Osteoblast (primary cell): ENCODE results near the gene GP1BA. TPM values are rescaled to one million over a fixed set of nuclear protein-coding genes. Genes with fewer than 3 reads are reported as not detected.
"Not testable (repeated sequence)": the region's sequence is repeated elsewhere in the genome, so short reads cannot be mapped to it uniquely, and the experiment has no call there.

ENCODE experiments used
- DNase-seq: peaks from one replicate; pipeline ENCODE4 v3.0.0; 2011; ENCODE audit warnings: low spot score, mixed read lengths; ENCODE audit not compliant: insufficient read length; ENCODE audit errors: missing footprints
- H2AFZ ChIP-seq: 2 replicates; pipeline ENCODE4 v1.6.0; 2011; ENCODE audit warnings: mild to moderate bottlenecking, low read length
- H3K27ac ChIP-seq: 2 replicates; pipeline ENCODE4 v1.5.1; 2011; ENCODE audit warnings: mild to moderate bottlenecking, low read depth, low read length, moderate library complexity
- H3K27me3 ChIP-seq: 2 replicates; pipeline ENCODE4 v1.6.0; 2012; ENCODE audit warnings: mild to moderate bottlenecking, control low read depth, inconsistent platforms, low read length, moderate library complexity; ENCODE audit not compliant: insufficient read depth
- H3K36me3 ChIP-seq: 2 replicates; pipeline ENCODE4 v1.5.1; 2011; ENCODE audit warnings: mild to moderate bottlenecking, low read length, control low read depth, moderate library complexity; ENCODE audit not compliant: insufficient read depth
- H3K4me1 ChIP-seq: 2 replicates; pipeline ENCODE4 v1.5.1; 2011; ENCODE audit warnings: mild to moderate bottlenecking, low read length, control low read depth, moderate library complexity; ENCODE audit not compliant: insufficient read depth
- H3K4me2 ChIP-seq: 2 replicates; pipeline ENCODE4 v1.6.0; 2011; ENCODE audit warnings: mild to moderate bottlenecking, low read length; ENCODE audit not compliant: insufficient read depth
- H3K4me3 ChIP-seq: fragments of 200-600 bp; sonication (generic); 3 replicates; pipeline ENCODE4 v1.5.1; 2012; ENCODE audit warnings: mild to moderate bottlenecking, low read length, inconsistent platforms; ENCODE audit not compliant: insufficient read depth
- H3K79me2 ChIP-seq: 2 replicates; pipeline ENCODE4 v1.6.0; 2012; ENCODE audit warnings: mild to moderate bottlenecking, low read length, control low read depth, inconsistent platforms; ENCODE audit not compliant: insufficient read depth
- H3K9me3 ChIP-seq: 2 replicates; pipeline ENCODE4 v1.5.1; 2011; ENCODE audit warnings: low read depth, low read length, control low read depth
- H4K20me1 ChIP-seq: 2 replicates; pipeline ENCODE4 v1.6.0; 2012; ENCODE audit warnings: mild to moderate bottlenecking, low read length, control low read depth; ENCODE audit not compliant: insufficient read depth
- total RNA-seq: library from RNA; depleted of rRNA; stranded (reverse); fragments of >200 nt; gene quantifications from 2 replicates; pipeline ENCODE4 v1.2.3, GENCODE V29; 2012
- TF ChIP-seq, protein P1 (sequence below): IDR thresholded peaks from 2 replicates; pipeline ENCODE4 v1.5.1; 2011; ENCODE audit warnings: mild to moderate bottlenecking, low read depth, low read length, moderate library complexity; ENCODE audit errors: extremely low read depth

GP1BA gene
- total RNA-seq, 1 donor, result not detected

DNA sequence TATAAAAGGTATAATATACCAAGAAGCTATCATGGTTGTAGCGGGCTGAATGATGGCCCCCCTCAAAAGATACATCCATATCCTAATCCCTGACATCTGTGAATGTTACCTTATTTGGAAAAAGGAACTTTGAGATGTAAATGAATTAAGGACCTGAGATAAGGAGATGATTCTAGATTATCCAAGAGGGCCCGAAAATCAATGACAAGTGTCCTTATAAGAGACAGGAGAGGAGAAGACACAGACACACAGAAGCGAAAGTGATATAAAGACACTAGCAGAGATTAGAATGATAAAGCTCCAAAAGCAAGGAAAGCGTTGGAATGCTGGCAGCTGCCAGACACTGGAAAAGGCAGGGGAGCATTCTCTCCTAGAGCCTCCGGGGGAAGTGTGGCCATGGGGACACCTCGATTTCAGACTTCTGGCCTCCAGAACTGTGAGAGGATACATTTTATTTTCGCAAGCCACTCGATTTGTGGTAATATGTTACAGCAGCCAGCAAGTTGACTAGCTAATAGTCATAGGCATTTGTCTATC is 12.5 kb upstream of the GP1BA start:
- DNase-seq, result no peak
- Histone ChIP-seq H4K20me1 (no peaks in the 10 kb centered on the region), H3K36me3 (no peaks in the 10 kb centered on the region), H3K4me2 (peak overlapping the region; percentile 9), H3K9me3 (no peaks in the 10 kb centered on the region), H3K4me3 (no peak overlapping the region), H3K4me1 (peaks cover 13% of the 10 kb centered on the region), H3K27me3 (no peaks in the 10 kb centered on the region), H2AFZ (no peak overlapping the region), H3K27ac (no peak overlapping the region), H3K79me2 (no peaks in the 10 kb centered on the region)
- TF ChIP-seq, protein P1, sequence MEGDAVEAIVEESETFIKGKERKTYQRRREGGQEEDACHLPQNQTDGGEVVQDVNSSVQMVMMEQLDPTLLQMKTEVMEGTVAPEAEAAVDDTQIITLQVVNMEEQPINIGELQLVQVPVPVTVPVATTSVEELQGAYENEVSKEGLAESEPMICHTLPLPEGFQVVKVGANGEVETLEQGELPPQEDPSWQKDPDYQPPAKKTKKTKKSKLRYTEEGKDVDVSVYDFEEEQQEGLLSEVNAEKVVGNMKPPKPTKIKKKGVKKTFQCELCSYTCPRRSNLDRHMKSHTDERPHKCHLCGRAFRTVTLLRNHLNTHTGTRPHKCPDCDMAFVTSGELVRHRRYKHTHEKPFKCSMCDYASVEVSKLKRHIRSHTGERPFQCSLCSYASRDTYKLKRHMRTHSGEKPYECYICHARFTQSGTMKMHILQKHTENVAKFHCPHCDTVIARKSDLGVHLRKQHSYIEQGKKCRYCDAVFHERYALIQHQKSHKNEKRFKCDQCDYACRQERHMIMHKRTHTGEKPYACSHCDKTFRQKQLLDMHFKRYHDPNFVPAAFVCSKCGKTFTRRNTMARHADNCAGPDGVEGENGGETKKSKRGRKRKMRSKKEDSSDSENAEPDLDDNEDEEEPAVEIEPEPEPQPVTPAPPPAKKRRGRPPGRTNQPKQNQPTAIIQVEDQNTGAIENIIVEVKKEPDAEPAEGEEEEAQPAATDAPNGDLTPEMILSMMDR, result no peak

DNA sequence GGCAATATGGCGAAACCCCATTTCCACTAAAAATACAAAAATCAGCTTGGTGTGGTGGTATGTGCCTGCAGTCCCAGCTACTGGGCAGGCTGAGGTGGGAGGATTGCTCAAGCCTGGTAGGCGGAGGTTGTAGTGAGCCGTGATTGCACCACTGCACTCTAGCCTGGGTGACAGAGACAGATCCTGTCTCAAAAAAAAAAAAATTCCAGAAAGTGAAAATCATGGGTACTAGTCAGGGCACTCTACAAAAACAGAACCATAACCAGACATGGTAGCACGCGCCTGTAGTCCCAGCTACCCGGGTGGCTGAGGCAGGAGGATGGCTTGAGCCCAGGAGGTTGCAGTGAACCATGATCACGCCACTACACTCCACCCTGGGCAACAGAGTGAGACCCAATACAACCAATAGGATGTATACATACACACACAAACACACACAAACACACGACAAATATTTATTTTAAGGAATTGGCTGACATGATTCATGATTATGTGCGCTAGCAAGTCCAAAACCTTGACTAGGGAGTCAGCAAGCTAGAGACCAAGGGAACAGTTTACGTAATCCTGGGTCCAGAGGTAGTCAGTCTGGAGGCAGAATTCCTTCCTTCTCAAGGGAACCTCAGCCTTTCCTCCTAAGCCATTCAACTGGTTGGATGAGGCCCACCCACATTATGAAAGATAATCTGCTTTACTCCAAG is 11.6 kb upstream of the GP1BA start:
- Histone ChIP-seq H3K4me2 (peak overlapping the region; percentile 40), H2AFZ (no peak overlapping the region), H4K20me1 (no peaks in the 10 kb centered on the region), H3K9me3 (no peaks in the 10 kb centered on the region), H3K4me3 (no peak overlapping the region), H3K4me1 (peaks cover 13% of the 10 kb centered on the region), H3K36me3 (no peaks in the 10 kb centered on the region), H3K27me3 (no peaks in the 10 kb centered on the region), H3K79me2 (no peaks in the 10 kb centered on the region), H3K27ac (peak overlapping the region; percentile 24)
- no peak for DNase-seq
- TF ChIP-seq, protein P1, result no peak

DNA sequence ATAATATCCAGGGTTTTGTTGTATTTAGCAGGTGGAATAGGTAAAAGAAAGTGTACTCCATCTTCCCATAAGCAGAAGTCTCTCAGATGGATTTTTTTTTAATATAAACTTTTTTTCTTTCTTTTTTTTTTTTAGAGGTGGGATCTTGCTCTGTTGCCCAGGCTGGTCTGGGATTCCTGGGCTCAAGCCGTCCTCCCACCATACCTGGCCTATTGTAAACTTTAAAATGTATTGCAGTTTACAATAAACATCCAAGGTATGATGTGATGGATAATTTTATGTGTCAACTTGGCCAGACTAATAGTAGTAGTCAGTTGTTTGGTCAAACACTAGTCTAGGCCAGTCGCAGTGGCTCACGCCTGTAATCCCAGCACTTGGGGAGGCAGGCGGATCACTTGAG is 10.8 kb upstream of the GP1BA start:
- Histone ChIP-seq H2AFZ (no peak overlapping the region), H3K27me3 (no peaks in the 10 kb centered on the region), H3K4me1 (peaks cover 13% of the 10 kb centered on the region), H4K20me1 (no peaks in the 10 kb centered on the region), H3K27ac (no peak overlapping the region), H3K4me3 (no peak overlapping the region), H3K79me2 (no peaks in the 10 kb centered on the region), H3K9me3 (no peaks in the 10 kb centered on the region), H3K4me2 (no peak overlapping the region), H3K36me3 (no peaks in the 10 kb centered on the region)
- no peak for DNase-seq
- TF ChIP-seq, protein P1, result no peak

DNA sequence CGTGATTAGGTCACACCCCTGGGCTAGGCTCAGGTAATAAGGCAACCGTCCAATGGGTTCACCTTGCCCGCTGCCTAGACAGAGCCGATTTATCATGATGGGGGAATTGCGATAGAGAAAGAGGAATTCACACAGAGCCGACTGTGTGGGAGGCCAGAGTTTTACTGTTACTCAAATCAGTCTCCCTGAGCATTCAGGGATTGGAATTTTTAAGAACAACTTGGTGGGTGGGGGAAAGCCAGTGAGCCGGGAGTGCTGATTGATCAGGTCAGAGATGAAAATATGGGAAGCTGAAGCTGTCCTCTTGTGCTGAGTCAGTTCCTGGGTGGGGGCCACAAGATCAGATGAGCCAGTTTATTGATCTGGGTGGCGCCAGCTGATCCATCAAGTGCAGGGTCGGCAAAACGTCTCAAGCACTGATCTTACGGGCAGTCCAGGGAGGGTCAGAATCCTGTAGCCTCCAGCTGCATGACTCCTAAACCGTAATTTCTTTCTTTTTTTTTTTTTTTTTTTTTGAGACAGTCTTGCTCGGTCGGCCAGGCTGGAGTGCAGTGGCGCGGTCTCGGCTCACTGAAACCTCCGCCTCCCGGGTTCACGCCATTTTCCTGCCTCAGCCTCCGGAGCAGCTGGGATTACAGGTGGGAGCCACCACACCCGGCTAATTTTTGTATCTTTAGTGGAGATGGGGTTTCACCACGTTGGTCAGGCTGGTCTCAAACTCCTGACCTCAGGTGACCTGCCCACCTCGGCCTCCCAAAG is 5.3 kb upstream of the GP1BA start:
- H3K4me1 ChIP-seq, H3K9me3 ChIP-seq, H3K27me3 ChIP-seq, H2AFZ ChIP-seq, H4K20me1 ChIP-seq, H3K27ac ChIP-seq, H3K4me2 ChIP-seq, H3K79me2 ChIP-seq, H3K36me3 ChIP-seq, DNase-seq, H3K4me3 ChIP-seq: not testable (repeated sequence)
